Measurements from ENCODE around the gene ETV5.

Gene ETV5

DNA sequence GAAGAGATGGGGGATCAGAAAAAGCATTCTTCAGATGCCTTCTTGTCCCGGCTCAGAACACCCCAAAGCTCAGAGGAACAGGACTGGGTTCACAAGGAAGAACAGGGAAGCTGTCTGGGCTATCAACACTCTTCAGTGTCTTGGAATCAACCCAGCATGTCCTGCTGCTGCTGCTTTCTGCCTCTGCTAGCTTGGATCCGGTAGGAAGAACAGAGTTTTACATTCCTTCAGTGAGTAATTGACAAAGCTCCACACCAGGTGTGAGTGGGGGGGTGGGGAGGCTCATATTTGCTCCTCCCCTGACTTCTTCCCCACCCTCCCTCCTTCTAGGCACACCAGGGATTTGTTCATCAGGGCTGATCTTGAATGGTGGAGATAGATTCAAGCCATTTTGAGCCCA, 13.1 kb upstream of the ETV5 start:
- TF ChIP-seq, protein P1, sequence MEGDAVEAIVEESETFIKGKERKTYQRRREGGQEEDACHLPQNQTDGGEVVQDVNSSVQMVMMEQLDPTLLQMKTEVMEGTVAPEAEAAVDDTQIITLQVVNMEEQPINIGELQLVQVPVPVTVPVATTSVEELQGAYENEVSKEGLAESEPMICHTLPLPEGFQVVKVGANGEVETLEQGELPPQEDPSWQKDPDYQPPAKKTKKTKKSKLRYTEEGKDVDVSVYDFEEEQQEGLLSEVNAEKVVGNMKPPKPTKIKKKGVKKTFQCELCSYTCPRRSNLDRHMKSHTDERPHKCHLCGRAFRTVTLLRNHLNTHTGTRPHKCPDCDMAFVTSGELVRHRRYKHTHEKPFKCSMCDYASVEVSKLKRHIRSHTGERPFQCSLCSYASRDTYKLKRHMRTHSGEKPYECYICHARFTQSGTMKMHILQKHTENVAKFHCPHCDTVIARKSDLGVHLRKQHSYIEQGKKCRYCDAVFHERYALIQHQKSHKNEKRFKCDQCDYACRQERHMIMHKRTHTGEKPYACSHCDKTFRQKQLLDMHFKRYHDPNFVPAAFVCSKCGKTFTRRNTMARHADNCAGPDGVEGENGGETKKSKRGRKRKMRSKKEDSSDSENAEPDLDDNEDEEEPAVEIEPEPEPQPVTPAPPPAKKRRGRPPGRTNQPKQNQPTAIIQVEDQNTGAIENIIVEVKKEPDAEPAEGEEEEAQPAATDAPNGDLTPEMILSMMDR (IDR thresholded peaks at IDR 0.05): no peak

DNA sequence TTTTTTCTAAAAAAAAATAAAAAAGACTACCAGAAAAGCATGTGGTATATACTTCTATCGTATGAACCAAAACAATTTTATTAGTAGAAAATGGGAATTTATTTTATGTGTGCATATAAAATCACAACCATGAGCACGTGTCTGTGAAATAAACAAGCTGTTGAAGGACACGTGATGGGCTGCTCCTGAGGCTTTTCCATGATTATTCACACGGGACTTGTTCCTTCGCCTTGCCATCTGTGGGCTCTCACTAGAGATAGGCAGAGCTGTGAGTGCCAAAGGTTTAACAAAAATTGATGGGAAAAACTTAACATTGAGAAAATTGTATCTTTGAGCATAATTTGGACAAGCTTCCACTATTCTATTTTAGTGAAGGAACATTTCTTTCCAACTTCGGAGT, 12.4 kb upstream of the ETV5 start:
- TF ChIP-seq, protein P1 (IDR thresholded peaks at IDR 0.05): no peak

DNA sequence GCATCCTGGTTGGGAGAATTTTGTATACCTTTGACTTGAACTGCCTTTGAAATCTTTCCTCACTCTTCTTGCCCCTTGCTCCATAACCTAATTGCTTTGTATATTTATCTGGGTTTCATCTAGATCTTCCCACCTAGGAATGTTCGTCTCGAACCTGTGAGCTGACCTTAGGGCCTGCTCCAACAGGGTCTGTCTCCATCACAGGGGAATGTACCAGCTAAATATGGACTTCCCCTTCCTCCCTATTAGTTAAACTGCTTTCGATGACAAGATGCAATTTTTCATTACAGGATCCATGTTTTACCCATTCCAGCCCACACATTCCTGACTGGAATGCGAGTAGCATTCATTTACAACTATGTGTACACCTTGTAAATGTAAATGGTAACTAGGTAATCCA, 10.6 kb upstream of the ETV5 start:
- TF ChIP-seq, protein P1 (IDR thresholded peaks at IDR 0.05): no peak

DNA sequence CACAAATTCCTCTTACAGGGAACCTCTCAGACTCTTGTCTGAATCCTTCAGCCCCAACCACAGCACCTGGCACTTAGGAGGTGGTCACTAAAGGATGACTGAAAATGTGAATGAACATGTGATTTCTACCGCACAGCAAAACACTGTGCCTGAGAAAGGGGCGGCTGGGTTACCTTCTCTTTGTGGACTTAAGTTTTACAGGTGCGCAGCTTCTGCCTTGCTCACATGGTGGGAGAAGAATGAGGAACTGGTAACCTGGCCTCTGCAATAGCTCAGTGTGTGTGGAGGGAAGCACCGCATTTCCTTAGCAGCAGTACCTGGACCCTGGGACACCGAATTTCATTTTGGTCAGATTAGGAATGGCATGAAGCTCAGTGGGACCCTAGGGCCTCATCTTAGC, 9.8 kb upstream of the ETV5 start:
- TF ChIP-seq, protein P1 (IDR thresholded peaks at IDR 0.05): no peak

DNA sequence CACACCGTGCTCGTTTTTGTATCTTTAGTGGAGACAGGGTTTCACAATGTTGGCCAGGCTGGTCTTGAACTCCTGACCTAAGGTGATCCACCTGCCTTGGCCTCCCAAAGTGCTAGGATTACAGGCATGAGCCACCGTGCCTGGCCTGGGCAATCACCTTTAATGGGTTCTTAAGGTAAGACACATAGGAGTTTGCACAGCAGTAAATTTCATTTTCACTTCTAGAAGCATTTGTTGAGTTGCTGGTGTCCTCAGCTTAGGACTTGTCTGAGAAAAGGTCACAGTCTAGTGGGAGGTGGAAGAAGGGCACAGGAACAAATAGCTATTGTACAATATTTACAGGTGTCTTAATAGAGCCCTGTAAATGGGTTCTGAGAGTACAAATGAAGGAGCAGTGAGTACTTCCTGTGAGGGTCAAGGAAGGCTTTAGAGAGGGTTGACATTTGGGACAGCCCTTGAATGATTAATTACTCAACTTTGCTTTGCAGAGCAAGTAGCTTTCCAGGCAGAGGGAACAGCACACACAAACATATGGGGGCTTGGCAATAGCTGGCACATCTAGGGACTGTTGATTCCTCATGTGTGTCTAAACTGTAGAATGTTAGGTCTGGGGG, 8.7 kb upstream of the ETV5 start:
- TF ChIP-seq, protein P1 (IDR thresholded peaks at IDR 0.05): no peak

DNA sequence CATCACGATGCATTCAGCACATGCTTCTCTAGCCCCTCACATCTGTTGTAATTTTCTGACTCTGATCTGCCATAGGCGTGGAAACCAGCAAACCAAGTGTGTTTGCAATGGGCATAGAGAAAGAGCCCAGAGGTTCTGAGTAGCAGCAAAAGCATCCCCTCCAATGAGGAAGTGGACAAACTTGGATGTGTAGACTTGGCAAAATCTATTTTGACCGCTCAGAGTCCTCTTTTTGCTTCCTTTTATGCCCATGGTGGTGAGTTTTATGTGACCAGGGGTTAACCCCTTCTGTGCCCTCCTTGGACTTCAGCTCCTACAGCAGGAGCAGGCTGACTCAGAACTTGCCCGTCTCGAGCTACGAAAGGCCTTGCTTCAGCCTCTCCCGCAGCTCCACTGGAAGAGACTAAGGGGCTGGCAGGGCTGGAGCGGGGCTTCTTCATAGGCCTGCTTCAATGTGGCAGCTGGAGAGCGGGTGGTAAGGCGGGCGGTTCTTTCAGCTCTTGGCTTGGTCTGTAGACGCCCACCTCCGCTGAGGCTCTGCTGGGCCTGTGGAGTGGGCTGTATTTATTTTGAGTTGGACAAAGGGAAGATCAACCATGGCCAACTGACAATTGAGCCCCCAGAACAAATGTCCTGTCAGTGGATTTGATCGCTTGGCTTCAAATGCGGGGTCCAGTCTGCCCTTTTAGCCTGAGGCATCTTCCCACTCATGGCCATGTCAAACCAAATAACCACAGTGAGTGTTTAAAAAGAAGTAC, 6.5 kb upstream of the ETV5 start:
- TF ChIP-seq, protein P1 (IDR thresholded peaks at IDR 0.05): no peak

DNA sequence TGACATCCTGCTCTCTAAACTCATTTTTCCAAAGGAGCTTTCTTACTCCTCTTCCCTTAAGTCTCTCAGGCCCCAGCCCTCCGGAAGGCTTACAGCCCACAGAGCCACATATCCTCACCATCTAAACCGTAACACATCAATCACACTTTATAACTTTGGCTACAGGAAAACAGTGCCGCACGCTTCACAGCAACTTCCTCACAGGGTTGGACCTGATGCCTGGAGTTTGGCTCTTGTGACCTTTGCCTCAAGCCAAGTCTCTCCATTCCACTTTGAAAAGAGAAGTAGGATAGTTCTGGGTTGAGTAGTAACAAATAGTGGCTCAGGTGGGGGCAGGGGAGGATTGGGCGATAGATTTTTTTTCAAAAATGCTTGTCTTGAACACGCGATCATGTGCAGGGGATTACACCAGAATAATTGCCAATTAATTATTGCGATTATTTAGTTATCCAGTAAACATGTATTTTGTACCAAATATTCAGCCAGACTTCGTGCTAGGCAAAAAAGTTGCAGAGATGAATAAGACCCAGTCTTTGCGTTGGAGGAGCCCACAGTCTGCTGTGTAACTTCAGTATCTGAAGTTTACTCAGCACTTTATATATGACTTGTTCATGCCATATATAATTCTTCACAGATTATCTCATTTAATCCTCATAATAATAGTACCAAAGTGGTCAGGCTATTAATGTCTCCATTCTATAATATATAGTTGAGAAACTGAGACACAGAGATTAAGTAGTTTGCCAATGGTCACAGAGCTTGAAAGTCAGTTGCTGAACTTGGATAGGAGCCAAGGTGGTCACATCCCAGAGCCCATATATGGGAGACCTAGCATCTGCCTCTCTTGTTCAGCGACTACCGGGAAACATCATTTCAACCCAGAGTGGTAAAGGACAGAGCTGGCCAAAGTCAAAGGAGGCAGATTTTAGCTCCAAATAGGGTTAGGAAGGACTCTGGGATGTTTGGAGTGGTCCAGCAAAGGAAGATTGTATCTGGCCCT, 2.4 kb upstream of the ETV5 start:
- TF ChIP-seq, protein P1 (IDR thresholded peaks at IDR 0.05): no peak
